Measurements from ENCODE around the gene RAX2. TPM values are rescaled to one million over a fixed set of nuclear protein-coding genes. Genes with fewer than 3 reads are reported as not detected.
"Not testable (repeated sequence)": the region's sequence is repeated elsewhere in the genome, so short reads cannot be mapped to it uniquely, and the experiment has no call there.

Gene RAX2
- polyA plus RNA-seq (2012; ENCODE audit: insufficient read depth, insufficient read length), result not detected

- DNase-seq (ENCODE audit: low read depth, low spot score), result no peak
These were observed at the start of gene RAX2 for GRCh38 chr19:3771906-3772455. Gene RAX2, minus strand, starts transcription at chr19:3772228. Its CDS starts 486 bp downstream, at chr19:3771742.

DNA sequence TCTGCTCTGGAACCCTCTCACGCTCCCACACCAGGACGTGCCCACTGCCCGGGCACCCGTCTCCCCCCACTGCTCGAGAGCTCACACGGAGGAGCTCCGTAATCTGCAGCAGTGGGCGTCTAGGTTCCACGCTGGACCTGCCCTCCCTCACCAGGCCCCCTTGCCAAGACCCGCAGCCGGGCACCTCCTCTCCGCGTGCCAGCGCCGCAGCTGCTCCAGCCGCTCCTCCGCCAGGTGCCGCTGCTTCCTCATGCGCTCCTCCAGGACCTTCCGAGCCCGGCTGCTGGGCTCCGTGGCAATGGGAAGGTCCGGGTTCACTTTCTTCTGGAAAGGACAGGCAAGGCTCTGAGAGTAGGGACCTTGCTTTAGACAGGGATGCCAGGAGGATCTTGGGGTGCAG is 49.1 kb upstream of the RAX2 start:
- H3K4me3 ChIP-seq (ENCODE audit: low read length), result no peak overlapping the region
- no peak for DNase-seq (ENCODE audit: low read depth, low spot score)

More at GRCh38 chr19:3771906-3772455, at the start of gene RAX2:
- H3K4me3 ChIP-seq (ENCODE audit: low read length), result no peak within 1 kb of the TSS

GRCh38 chr19:3819989-3820388 is 48.0 kb upstream of the RAX2 start:
- DNase-seq (ENCODE audit: low read depth, low spot score), result no peak

DNA sequence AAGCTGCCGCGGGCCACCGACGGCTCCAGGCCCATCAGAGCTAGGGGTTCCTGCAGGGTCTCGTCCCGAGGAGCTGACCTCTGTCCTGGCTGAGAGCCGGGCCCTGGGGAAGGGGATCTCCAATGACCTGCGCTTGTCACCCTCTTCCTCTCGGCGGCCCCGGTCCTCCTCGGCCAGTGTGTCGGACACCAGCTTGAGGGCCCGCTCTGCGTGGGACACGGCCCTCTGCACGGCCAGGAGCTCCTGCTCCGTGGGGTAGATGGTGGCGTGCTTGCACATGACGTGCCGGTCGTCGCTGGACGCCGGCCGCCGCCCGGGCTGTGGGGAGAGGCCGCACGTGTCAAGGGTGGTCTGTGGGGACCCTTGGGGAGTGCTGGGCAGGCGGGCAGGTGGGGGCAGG is 46.9 kb upstream of the RAX2 start:
- DNase-seq (ENCODE audit: low read depth, low spot score), result no peak
- no peak overlapping the region for H3K4me3 ChIP-seq (ENCODE audit: low read length)

More at GRCh38 chr19:3819989-3820388, 48.0 kb upstream of the RAX2 start:
- H3K4me3 ChIP-seq (ENCODE audit: low read length), result no peak overlapping the region

DNA sequence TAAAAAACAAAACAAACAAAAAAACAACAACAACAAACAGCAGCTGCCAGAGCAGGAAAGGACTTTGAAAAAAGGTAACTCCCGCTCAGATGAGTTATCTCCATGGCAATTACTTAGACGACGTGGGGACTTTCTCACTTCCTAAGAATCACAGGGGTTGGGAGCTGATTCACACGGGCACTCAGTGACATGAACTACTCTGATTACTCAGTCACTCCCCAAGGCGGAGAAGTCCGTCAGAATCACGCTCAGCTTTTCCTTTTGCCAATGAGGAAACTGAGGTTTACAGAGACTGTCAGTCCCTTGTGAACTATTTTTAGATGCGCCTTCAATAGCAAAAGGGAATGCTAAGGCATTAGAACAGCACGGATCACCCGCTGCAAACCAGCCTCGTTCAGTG is 46.4 kb upstream of the RAX2 start:
- H3K4me3 ChIP-seq (ENCODE audit: low read length), result no peak overlapping the region
- no peak for DNase-seq (ENCODE audit: low read depth, low spot score)

GRCh38 chr19:3817761-3818160 is 45.7 kb upstream of the RAX2 start:
- DNase-seq (ENCODE audit: low read depth, low spot score), result no peak
- H3K4me3 ChIP-seq (ENCODE audit: low read length), result no peak overlapping the region

DNA sequence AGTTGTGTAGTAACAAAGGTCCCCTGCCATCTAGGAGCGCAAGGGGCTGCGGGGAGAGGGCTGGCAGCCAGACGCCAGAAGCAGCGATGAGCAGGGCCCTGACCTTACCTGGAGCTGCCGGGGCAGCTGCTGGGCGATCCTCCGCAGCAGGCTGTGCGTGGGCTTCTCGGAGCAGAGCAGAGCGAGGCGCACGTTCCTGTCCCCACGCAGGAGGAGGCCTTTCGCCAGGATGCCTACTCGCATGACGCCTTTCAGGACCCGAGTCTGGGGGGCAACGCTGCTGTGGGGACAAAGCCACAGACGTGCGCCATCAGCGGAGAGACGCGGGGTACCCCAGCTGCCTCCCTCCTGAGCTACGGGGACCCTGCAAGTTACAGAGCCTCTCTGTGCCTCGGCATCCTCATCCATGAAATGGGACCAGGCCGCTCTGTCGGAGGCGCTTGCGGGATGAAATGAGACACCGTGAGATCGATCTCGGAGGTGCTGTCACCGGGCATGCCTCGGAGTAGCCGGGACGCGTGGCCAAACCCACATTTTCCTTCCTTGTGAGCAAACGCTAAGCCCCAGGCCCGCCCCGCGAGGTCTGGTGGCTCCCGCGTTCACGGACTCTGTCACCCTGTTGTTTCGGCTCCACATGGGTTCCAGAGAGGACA is 44.7 kb upstream of the RAX2 start:
- no peak for DNase-seq (ENCODE audit: low read depth, low spot score)
- H3K4me3 ChIP-seq (ENCODE audit: low read length), result no peak overlapping the region

DNA sequence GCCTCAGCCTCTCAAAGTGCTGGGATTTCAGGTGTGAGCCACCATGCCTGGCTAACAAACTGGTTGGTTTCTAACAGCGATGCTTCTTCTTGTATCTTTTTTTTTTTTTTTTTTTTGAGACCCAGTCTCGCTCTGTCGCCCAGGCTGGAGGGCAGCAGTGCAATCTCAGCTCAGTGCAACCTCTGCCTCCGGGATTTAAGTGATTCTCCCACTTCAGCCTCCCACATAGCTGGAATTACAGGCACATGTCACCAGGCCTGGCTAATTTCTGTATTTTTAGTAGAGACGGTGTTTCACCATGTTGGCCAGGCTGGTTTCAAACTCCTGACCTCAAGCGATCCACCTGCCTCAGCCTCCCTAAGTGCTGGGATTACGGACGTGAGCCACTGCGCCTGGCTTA is 44.1 kb upstream of the RAX2 start:
- not testable (repeated sequence) for H3K4me3 ChIP-seq (ENCODE audit: low read length); DNase-seq (ENCODE audit: low read depth, low spot score)

GRCh38 chr19:3814648-3815047 is 42.6 kb upstream of the RAX2 start:
- no peak overlapping the region for H3K4me3 ChIP-seq (ENCODE audit: low read length)
- no peak for DNase-seq (ENCODE audit: low read depth, low spot score)

- H3K4me3 ChIP-seq (ENCODE audit: low read length), result no peak overlapping the region
- no peak for DNase-seq (ENCODE audit: low read depth, low spot score)
These were observed 41.7 kb upstream of the RAX2 start for GRCh38 chr19:3813473-3814392.

DNA sequence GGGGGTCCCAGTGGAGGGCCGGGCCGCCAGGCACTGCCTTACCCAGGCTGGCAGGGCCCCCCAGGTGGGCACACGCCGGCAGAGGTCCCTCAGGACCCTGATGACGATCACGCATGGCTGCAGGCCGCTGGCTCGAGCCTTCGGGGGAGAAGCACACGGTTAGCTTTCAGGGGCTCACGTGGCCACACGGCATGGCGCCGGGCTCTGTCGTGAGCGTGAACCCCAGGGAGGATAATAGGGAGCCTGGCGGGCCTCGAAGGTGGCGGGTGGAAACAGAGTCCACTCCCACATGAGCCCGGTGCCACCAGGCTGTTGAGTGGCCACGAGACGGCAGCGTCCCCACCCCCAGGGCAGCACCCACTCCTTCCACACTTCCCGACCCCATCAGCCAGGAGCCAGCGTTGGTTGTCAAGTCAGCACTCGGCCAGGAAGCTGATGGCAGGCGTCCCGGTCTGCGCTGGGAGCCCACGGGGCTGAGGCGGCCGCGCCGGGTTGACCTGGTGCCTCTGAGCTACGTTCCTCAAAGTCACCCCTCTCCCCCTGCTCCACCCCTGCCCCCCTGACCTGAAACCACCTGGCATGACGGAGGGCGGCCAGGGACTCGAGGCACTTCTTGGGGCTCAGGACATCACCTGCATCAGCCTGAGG is 38.8 kb upstream of the RAX2 start:
- no peak overlapping the region for H3K4me3 ChIP-seq (ENCODE audit: low read length)

DNA sequence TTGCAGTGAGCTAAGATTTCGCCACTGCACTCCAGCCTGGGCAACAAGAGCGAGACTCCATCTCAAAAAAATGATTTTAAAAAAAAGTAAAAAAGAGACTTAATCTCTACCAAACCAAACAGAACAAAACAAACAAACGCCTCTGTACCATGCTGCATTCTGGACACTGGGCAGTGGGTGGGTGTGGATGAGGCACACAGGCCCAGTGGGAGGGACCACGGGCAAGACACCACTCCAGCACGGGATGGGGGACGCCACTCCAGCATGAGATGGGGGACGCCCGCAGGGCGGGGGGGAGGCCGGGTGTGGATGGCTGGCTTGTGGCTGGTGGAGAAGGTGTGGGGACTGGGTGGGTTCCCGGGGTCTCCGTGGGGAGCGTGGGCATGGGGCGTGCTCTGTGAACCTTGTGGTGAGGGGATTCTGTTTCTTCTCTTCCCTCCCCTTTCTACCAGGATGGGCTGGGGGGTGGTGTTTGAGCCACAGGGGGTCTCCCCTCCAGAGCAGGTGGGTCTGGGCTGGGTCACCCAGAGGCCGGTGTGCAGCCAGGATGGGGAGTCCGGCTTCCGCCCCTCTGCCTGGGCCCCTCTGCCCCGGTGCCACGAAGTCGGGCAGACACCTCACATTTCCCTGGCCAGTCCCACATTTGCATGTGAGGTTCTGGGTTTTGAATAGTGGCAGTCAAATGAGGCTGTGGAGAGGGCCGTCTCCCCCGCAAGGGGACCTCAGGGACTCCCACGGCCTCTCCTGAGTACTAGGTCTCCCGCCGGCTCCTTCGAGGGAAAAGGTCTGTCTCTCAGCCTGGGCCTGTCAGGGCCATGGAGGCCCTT is 38.1 kb upstream of the RAX2 start:
- no peak overlapping the region for H3K4me3 ChIP-seq (ENCODE audit: low read length)
- no peak for DNase-seq (ENCODE audit: low read depth, low spot score)

More for the DNA sequence above, 38.8 kb upstream of the RAX2 start:
- no peak for DNase-seq (ENCODE audit: low read depth, low spot score)

DNA sequence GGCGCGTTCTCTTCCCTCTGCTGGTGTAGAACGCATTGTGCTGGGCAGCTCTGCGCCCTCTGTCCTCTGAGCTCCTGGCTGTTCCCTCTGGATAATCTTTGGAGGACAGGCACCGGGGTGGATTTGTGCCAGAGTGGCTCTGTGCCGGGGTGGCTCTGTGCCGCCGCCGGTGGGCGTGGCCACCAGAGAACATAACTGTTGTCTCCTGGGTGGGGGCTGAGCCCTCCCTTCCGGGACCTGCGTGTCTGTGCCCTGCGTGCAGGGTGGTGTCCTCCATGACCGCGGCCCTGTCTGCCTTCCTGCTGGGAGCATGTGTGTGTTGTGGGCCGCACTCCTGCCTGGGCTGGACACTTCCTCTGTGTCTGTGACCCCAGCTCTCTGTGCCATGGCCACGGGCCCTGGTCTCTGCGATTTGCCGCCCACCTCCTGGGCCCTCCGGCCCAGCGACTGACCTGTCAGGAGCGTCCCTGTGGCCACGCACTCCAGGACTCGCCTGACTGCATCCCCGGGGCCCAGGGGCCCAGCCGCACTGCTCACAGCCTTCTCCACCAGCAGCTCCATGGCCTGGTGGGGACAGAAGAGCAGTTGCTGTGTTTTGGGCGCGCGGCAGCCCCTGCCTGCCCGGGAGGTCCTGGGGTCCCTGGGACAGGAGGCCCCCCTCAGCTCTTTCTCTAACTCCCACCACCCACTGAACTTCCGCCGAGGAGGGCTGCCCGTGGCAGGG is 36.6 kb upstream of the RAX2 start:
- no peak for DNase-seq (ENCODE audit: low read depth, low spot score)
- H3K4me3 ChIP-seq (ENCODE audit: low read length), result no peak overlapping the region

DNA sequence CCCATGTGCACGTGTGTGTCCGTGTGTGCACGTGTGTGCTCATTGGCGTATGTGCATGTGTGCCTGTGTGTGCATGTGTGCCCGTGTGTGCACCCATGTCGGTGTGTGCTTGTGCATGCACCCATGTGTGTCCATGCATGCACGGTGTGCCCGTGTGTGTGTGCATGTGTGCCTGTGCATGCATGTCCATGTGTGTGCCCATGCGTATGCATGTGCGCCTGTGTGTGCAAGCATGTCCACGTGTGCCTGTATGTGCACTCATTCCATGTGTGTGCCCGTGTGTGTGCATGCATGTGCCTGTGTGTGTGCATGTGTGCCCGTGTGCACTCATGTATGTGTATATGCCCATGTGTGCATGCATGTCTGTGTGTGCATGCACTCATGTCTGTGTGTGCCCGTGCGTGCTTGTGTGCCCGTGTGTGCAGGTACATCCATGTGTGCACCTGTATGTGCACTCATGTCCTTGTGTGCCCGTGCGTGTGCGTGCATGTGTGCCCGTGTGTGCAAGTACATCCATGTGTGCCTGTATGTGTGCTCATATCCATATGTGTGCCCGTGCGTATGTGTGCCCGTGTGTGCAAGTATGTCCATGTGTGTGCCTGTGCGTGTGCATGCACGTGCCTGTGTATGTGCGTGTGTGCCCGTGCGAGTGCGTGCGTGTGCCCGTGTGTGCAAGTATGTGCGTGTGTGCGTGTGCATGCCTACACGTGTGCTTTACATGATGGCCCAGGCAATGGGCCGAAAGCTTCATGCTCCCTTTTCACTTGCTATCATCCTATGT is 35.7 kb upstream of the RAX2 start:
- no peak overlapping the region for H3K4me3 ChIP-seq (ENCODE audit: low read length)
- no peak for DNase-seq (ENCODE audit: low read depth, low spot score)

GRCh38 chr19:3807131-3807480 is 35.1 kb upstream of the RAX2 start:
- no peak for DNase-seq (ENCODE audit: low read depth, low spot score)
- H3K4me3 ChIP-seq (ENCODE audit: low read length), result no peak overlapping the region

- H3K4me3 ChIP-seq (ENCODE audit: low read length), result no peak overlapping the region
These were observed 33.8 kb upstream of the RAX2 start for GRCh38 chr19:3805859-3806258.

DNA sequence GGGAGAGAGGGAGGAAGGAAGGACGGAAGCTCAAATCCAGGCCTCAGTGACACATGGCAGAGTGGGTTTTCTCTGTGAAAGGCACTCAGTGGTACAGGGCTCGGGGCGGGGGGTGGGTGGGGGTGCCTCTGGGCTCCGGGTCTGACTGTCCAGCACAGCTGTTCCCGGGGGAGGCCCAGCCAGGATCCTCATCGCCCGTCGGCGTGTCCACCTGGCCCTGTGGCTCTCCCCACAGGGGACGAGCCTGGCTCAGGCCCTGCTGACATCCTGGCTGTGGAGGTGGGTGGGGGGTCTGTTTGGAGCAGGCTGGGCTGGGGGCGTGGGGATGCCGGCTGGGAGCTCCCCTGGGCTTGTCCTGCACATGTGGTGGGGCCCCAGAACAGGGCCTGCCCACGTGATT is 32.4 kb upstream of the RAX2 start:
- H3K4me3 ChIP-seq (ENCODE audit: low read length), result no peak overlapping the region
- no peak for DNase-seq (ENCODE audit: low read depth, low spot score)

More at GRCh38 chr19:3805859-3806258, 33.8 kb upstream of the RAX2 start:
- no peak for DNase-seq (ENCODE audit: low read depth, low spot score)

All from Jurkat, Clone E6-1 (cell line).